Ovary (tissue), 3 donors: ENCODE results near the gene ATP2B2.

Experiments
- EP300 ChIP-seq: sonication (generic); formaldehyde crosslinking; IDR thresholded peaks from one replicate; pipeline ENCODE4 v1.6.1; 2017; ENCODE audit warnings: antibody characterized with exemption
- POLR2A ChIP-seq: fragments of 450-650 bp; IDR thresholded peaks from one replicate; pipeline ENCODE4 v1.6.1; 2017; ENCODE audit warnings: antibody characterized with exemption, mild to moderate bottlenecking, moderate library complexity
- TF ChIP-seq, protein P1 (sequence below), 3 donors: fragments of 450-650 bp in 2 of 3; fragments of 200-600 bp in 1 of 3; IDR thresholded peaks; one replicate each; pipeline versions ENCODE4 v1.5.1 to v1.8.0; 2016 to 2022; ENCODE audit warnings: antibody characterized with exemption in 3 of 3, mild to moderate bottlenecking in 1 of 3
- donor health status: DM: no; HTN: no; CAD: no.

DNA sequence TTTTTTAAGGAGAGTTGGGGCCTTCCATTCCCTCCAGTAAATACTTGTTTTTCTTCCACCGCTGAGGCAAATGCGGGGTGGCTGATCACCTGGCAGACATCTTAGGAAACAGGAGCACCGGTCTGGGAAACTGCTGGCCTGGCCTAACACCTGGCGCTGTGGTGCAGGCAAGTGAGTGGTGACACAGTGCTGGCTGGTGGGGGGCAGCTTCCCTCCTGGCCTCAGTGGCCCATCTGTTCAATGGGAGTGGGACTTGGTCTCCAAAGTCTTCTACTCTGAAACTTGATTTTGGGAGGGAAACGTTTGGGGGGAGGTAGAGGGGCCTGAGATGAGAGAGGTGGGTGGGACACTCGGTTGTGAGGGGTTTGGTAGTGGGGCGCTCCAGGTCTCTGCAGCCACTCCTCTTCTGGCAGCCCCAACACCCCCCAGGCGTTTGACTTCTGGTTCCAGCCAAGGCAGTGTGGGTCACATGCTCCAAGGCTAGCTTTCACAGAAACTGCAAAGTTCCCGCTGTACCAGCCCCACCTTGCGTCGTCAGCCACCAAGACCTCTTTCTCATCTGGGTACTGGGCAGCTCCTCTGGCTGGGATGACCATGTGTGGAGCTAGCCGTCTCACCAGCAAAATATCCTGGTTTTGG lies 217.3 kb downstream of the ATP2B2 start:
- TF ChIP-seq EP300 (no peak), POLR2A (no peak)
- TF ChIP-seq, protein P1, sequence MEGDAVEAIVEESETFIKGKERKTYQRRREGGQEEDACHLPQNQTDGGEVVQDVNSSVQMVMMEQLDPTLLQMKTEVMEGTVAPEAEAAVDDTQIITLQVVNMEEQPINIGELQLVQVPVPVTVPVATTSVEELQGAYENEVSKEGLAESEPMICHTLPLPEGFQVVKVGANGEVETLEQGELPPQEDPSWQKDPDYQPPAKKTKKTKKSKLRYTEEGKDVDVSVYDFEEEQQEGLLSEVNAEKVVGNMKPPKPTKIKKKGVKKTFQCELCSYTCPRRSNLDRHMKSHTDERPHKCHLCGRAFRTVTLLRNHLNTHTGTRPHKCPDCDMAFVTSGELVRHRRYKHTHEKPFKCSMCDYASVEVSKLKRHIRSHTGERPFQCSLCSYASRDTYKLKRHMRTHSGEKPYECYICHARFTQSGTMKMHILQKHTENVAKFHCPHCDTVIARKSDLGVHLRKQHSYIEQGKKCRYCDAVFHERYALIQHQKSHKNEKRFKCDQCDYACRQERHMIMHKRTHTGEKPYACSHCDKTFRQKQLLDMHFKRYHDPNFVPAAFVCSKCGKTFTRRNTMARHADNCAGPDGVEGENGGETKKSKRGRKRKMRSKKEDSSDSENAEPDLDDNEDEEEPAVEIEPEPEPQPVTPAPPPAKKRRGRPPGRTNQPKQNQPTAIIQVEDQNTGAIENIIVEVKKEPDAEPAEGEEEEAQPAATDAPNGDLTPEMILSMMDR (IDR thresholded peaks at IDR 0.05): no peak
